Spleen (tissue), 11 donors: ENCODE results near the gene NRARP. TPM values are rescaled to one million over a fixed set of nuclear protein-coding genes. Genes with fewer than 3 reads are reported as not detected.
A peak's percentile ranks its signal among the peaks of the same experiment; 100 is the strongest.

Source experiments
- DNase-seq: peaks from one replicate; pipeline ENCODE4 v3.0.0-alpha.2; 2020
- H3K27ac ChIP-seq, 8 donors: fragments of 200-600 bp; sonication (generic) in 7 of 8; 1 replicate in 4 of 8; 2 replicates in 4 of 8; pipeline versions ENCODE4 v1.5.0 to v1.8.0; 2016 to 2021; ENCODE audit warnings: inconsistent platforms in 4 of 8, mild to moderate bottlenecking in 4 of 8, moderate library complexity in 1 of 8
- H3K27me3 ChIP-seq, 7 donors: fragments of 200-600 bp; sonication (generic) in 6 of 7; replicated peaks in 1 of 7; 1 replicate in 4 of 7; 2 replicates in 3 of 7; pipeline versions ENCODE4 v1.5.0 to v1.8.0; 2016 to 2021; ENCODE audit warnings: inconsistent platforms in 3 of 7, mild to moderate bottlenecking in 1 of 7
- H3K36me3 ChIP-seq, 6 donors: fragments of 200-600 bp; sonication (generic) in 5 of 6; 1 replicate in 4 of 6; 2 replicates in 2 of 6; pipeline versions ENCODE4 v1.5.0 to v1.8.0; 2016 to 2021; ENCODE audit warnings: inconsistent platforms in 2 of 6
- H3K4me1 ChIP-seq, 6 donors: fragments of 200-600 bp; sonication (generic) in 5 of 6; 1 replicate in 3 of 6; 2 replicates in 3 of 6; pipeline versions ENCODE4 v1.5.0 to v1.8.0; 2016 to 2021; ENCODE audit warnings: inconsistent platforms in 3 of 6
- H3K4me3 ChIP-seq, 8 donors: fragments of 200-600 bp; sonication (generic) in 7 of 8; 1 replicate in 4 of 8; 2 replicates in 4 of 8; pipeline versions ENCODE4 v1.5.0 to v1.8.0; 2016 to 2021; ENCODE audit warnings: inconsistent platforms in 4 of 8, mild to moderate bottlenecking in 4 of 8, moderate library complexity in 2 of 8
- H3K9me3 ChIP-seq, 8 donors: fragments of 200-600 bp; sonication (generic) in 7 of 8; 1 replicate in 4 of 8; 2 replicates in 4 of 8; pipeline versions ENCODE4 v1.5.0 to v1.8.0; 2016 to 2021; ENCODE audit warnings: inconsistent platforms in 4 of 8
- CTCF ChIP-seq, 11 experiments: fragments of 200-600 bp in 7 of 11; fragments of 450-650 bp in 4 of 11; sonication (generic) in 4 of 11; IDR thresholded peaks in 8 of 11; conservative IDR thresholded peaks in 3 of 11; 1 replicate in 7 of 11; 2 replicates in 4 of 11; pipeline versions ENCODE4 v1.4.0 to v1.8.0; 2016 to 2021; ENCODE audit warnings: antibody characterized with exemption in 11 of 11, inconsistent platforms in 4 of 11, mild to moderate bottlenecking in 1 of 11
- POLR2A ChIP-seq, 3 donors: fragments of 450-650 bp; IDR thresholded peaks; one replicate each; pipeline ENCODE4 v1.5.1; 2017; ENCODE audit warnings: antibody characterized with exemption in 3 of 3, mild to moderate bottlenecking in 1 of 3
- POLR2AphosphoS5 ChIP-seq, 3 donors: sonication (generic); formaldehyde crosslinking; IDR thresholded peaks; one replicate each; pipeline ENCODE4 v1.5.1; 2017; ENCODE audit warnings: antibody characterized with exemption in 3 of 3
- WGBS, 5 donors: extraction: QIAGEN DNeasy Blood & Tissue Kit in 3 of 5; methylation state at CpG; one replicate each; pipeline versions ENCODE4 v1.1.5 to v1.1.7; 2013 to 2018; 5-methylcytosine and 5-hydroxymethylcytosine counted together
- intact Hi-C: fragments of 100-400 bp; cut with DNase I; formaldehyde crosslinking; loops from one replicate; pipeline ENCODE4 v1.15.0; 2023; ENCODE audit warnings: low total_unique reads
- polyA plus RNA-seq, 3 donors: library from polyadenylated mRNA; stranded (reverse); fragments of 200-250 nt; gene quantifications; one replicate each; pipeline ENCODE4 v1.2.1, GENCODE V29; 2013
- total RNA-seq, 7 donors: library from RNA; depleted of rRNA in 3 of 7; stranded (reverse); fragments of >200 nt in 3 of 7; fragmentation: NEBNext Ultra II Directional in 4 of 7; extraction: Animal tissue kit (Norgen Biotek cat#: 25700) in 4 of 7; gene quantifications; one replicate each; pipeline versions ENCODE4 v1.1.0 to v1.2.1, GENCODE V29; 2016 to 2021
- donor health status: healthy with polysubstance abuse.
- donor health status: DM: no; HTN: no; CAD: no; lungs with moderate emphysema.
- donor health status: DM: no; HTN: no; CAD: no.
- donor health status: Bipolar disorder and iron deficiency.
- donor health status: healthy.
- donor health status: DM: no; HTN: no; CAD: no.
- donor health status: DM: yes; HTN: yes; CAD: no.

The NRARP gene
- total and polyA plus RNA-seq, 10 donors, result 0.37 to 24.4 (median 8.0) TPM

- Histone ChIP-seq H3K27ac (no peak overlapping the region), H3K36me3 (no peaks in the 10 kb centered on the region), H3K4me3 (no peak overlapping the region), H3K4me1 (peaks cover 9 to 38% (median 23%) of the 10 kb centered on the region in 6 donors), H3K9me3 (peaks cover 0 to 7% (median 0%) of the 10 kb centered on the region in 8 donors), H3K27me3 (peaks cover 0 to 21% (median 0%) of the 10 kb centered on the region in 7 donors)
- 86 to 97% (median 93%) methylated on average over 10 of the region's 10 CpGs for WGBS, 5 donors
- peak; percentile 62 for DNase-seq
- TF ChIP-seq POLR2A (IDR thresholded peaks at IDR 0.05) (no peak), POLR2AphosphoS5 (IDR thresholded peaks at IDR 0.05) (no peak), CTCF (IDR thresholded peaks at IDR 0.05 in 8 of 11, conservative IDR thresholded peaks at IDR 0.05 in 3 of 11) (no peak)
- intact Hi-C loops, result no loop called here
Measured at GRCh38 chr9:137325124-137325523, 23.1 kb upstream of the NRARP start.

GRCh38 chr9:137323531-137324331, 21.7 kb upstream of the NRARP start:
- TF ChIP-seq POLR2A (IDR thresholded peaks at IDR 0.05) (no peak), POLR2AphosphoS5 (IDR thresholded peaks at IDR 0.05) (peak in 1 of 3 donors; percentile 10), CTCF (IDR thresholded peaks at IDR 0.05 in 8 of 11, conservative IDR thresholded peaks at IDR 0.05 in 3 of 11) (no peak)
- Histone ChIP-seq H3K4me3 (no peak overlapping the region), H3K4me1 (peaks cover 20 to 52% (median 33%) of the 10 kb centered on the region in 6 donors), H3K27ac (no peak overlapping the region), H3K27me3 (peaks cover 0 to 21% (median 0%) of the 10 kb centered on the region in 7 donors), H3K36me3 (no peaks in the 10 kb centered on the region), H3K9me3 (peaks cover 0 to 7% (median 0%) of the 10 kb centered on the region in 8 donors)
- DNase-seq, result peak; percentile 74
- 93 to 98% (median 95%) methylated on average over 7 to 37 of the region's 37 CpGs for WGBS, 5 donors
- intact Hi-C loops, result no loop called here

- H3K27me3 ChIP-seq, result peaks cover 0 to 22% (median under 1%) of the 10 kb centered on the region in 7 donors
- no peaks in the 10 kb centered on the region for H3K9me3 ChIP-seq
- DNase-seq, result peak; percentile 69
- WGBS, 5 donors, result 88 to 94% (median 91%) methylated on average over 21 to 22 of the region's 22 CpGs
- TF ChIP-seq POLR2AphosphoS5 (IDR thresholded peaks at IDR 0.05) (no peak), CTCF (IDR thresholded peaks at IDR 0.05 in 8 of 11, conservative IDR thresholded peaks at IDR 0.05 in 3 of 11) (no peak), POLR2A (IDR thresholded peaks at IDR 0.05) (no peak)
- intact Hi-C loops, result no loop called here
- no peak overlapping the region for H3K4me3 ChIP-seq
- no peaks in the 10 kb centered on the region for H3K36me3 ChIP-seq
- peaks cover 20 to 61% (median 42%) of the 10 kb centered on the region in 6 donors for H3K4me1 ChIP-seq
- H3K27ac ChIP-seq, result peak overlapping the region in 3 of 8 donors; percentile 73 to 84 (median 75)
Measured at GRCh38 chr9:137321726-137322361, 19.8 kb upstream of the NRARP start.
